ENCODE data around the gene CPNE6. TPM values are rescaled to one million over a fixed set of nuclear protein-coding genes. Genes with fewer than 3 reads are reported as not detected.

CPNE6 gene
- total and polyA plus RNA-seq, 2 of the 13 experiments (the other 11 are each of a cell fraction or from before 2014, with no cell fraction given) = not detected

DNA sequence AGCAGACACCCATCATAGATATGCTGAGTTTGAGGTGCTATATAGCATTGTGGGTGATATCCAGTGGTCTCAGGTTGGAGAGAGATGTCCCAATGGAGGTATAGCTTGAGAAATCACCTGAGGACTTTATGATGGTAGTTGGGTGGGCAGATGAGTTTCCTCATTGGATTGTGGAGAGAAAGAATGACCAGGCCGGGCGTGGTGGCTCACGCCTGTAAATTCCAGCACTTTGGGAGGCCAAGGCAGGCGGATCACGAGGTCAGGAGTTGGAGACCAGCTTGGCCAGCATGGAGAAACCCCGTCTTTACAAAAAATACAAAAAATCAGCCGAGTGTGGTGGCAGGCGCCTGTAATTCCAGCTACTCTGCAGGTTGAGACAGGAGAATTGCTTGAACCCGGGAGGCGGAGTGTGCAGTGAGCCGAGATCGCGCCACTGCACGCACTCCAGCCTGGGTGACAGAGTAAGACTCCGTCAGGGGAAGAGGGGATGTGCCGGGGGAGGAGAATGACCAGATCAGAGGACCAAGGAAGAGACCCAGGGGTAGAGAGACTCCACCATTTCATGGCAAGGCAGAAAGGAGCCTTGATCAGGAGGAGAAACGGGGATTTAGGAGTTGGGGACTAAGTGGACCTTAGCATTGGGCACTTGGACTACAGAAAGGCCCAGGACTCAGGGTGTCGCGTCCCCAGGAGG lies 22.0 kb downstream of the CPNE6 start (continued):
- TF ChIP-seq ZNF800 (CRISPR knock-in tag; IDR thresholded peaks at IDR 0.05) = peak; percentile 19; the same call in 1 of the 2 replicates
- no peak for TF ChIP-seq ZNF496 (CRISPR knock-in tag; IDR thresholded peaks at IDR 0.05; ENCODE audit: insufficient replicate concordance)
- TF ChIP-seq MAFK (conservative IDR thresholded peaks at IDR 0.05 in 1 of 2, IDR thresholded peaks at IDR 0.05 in 1 of 2; ENCODE audit: low read length in 2 of 2) = no peak
- no peak for TF ChIP-seq ZNF383 (CRISPR knock-in tag; IDR thresholded peaks at IDR 0.05; ENCODE audit: borderline replicate concordance)
- no peak for TF ChIP-seq TCF7 (IDR thresholded peaks at IDR 0.05; ENCODE audit: low read depth)
- TF ChIP-seq NFIB (CRISPR knock-in tag; IDR thresholded peaks at IDR 0.05; ENCODE audit: borderline replicate concordance) = no peak
- no peak for TF ChIP-seq ZNF138 (CRISPR knock-in tag; IDR thresholded peaks at IDR 0.05; ENCODE audit: low read depth)
- TF ChIP-seq ZNF572 (CRISPR knock-in tag; IDR thresholded peaks at IDR 0.05) = no peak
- no peak for TF ChIP-seq FOXP4 (CRISPR knock-in tag; IDR thresholded peaks at IDR 0.05)
- no peak for TF ChIP-seq ZFP37 (CRISPR knock-in tag; IDR thresholded peaks at IDR 0.05; ENCODE audit: borderline replicate concordance)
- peak; percentile 64; the same call in 1 of the 2 replicates for TF ChIP-seq THAP7 (CRISPR knock-in tag; IDR thresholded peaks at IDR 0.05)
- no peak; the same call in 1 of the 2 replicates for TF ChIP-seq ZBTB10 (CRISPR knock-in tag; IDR thresholded peaks at IDR 0.05; ENCODE audit: borderline replicate concordance)
- TF ChIP-seq ZSCAN9 (CRISPR knock-in tag; IDR thresholded peaks at IDR 0.05; ENCODE audit: borderline replicate concordance) = no peak
- TF ChIP-seq, protein P1, sequence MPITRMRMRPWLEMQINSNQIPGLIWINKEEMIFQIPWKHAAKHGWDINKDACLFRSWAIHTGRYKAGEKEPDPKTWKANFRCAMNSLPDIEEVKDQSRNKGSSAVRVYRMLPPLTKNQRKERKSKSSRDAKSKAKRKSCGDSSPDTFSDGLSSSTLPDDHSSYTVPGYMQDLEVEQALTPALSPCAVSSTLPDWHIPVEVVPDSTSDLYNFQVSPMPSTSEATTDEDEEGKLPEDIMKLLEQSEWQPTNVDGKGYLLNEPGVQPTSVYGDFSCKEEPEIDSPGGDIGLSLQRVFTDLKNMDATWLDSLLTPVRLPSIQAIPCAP (CRISPR knock-in tag; IDR thresholded peaks at IDR 0.05; ENCODE audit: low read depth) = 0 out of 2 replicates have a peak, but pooled peaks have one; percentile 10
- no peak for TF ChIP-seq ZNF17 (CRISPR knock-in tag; IDR thresholded peaks at IDR 0.05)
- no peak for TF ChIP-seq CEBPB (IDR thresholded peaks at IDR 0.05; ENCODE audit: borderline replicate concordance, low read depth, low read length)
- TF ChIP-seq, protein P2, sequence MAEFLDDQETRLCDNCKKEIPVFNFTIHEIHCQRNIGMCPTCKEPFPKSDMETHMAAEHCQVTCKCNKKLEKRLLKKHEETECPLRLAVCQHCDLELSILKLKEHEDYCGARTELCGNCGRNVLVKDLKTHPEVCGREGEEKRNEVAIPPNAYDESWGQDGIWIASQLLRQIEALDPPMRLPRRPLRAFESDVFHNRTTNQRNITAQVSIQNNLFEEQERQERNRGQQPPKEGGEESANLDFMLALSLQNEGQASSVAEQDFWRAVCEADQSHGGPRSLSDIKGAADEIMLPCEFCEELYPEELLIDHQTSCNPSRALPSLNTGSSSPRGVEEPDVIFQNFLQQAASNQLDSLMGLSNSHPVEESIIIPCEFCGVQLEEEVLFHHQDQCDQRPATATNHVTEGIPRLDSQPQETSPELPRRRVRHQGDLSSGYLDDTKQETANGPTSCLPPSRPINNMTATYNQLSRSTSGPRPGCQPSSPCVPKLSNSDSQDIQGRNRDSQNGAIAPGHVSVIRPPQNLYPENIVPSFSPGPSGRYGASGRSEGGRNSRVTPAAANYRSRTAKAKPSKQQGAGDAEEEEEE (CRISPR knock-in tag; IDR thresholded peaks at IDR 0.05; ENCODE audit: borderline replicate concordance) = no peak; the same call in none of the 2 replicates
- TF ChIP-seq ZNF598 (CRISPR knock-in tag; IDR thresholded peaks at IDR 0.05; ENCODE audit: borderline replicate concordance) = no peak

Data from HepG2 (cell line).